Neural cell (in vitro differentiated cells): ENCODE data around the gene SLC19A1. TPM values are rescaled to one million over a fixed set of nuclear protein-coding genes. Genes with fewer than 3 reads are reported as not detected.

Experiments
- H2AFZ ChIP-seq: fragments of 200-600, 300-800 bp; sonication (generic), shearing (Covaris generic); 2 replicates; pipeline ENCODE4 v1.6.0; 2014; ENCODE audit warnings: low read depth, mild to moderate bottlenecking, antibody characterized with exemption, low read length, moderate library complexity
- H3F3A ChIP-seq: fragments of 200-600 bp; shearing (Covaris generic); 2 replicates; pipeline ENCODE4 v1.6.1; 2016; ENCODE audit warnings: mild to moderate bottlenecking, moderate library complexity, mixed read lengths, antibody characterized with exemption, low read length; ENCODE audit not compliant: insufficient read depth, poor library complexity, severe bottlenecking
- H3K27ac ChIP-seq: fragments of 200-600, 300-800 bp; sonication (generic), shearing (Covaris generic); 2 replicates; pipeline ENCODE4 v1.5.1; 2014; ENCODE audit warnings: mild to moderate bottlenecking, low read length, moderate library complexity
- H3K27me3 ChIP-seq: fragments of 300-800, 200-600 bp; sonication (generic), shearing (Covaris generic); 2 replicates; pipeline ENCODE4 v1.6.0; 2014; ENCODE audit warnings: mild to moderate bottlenecking, low read depth, low read length, moderate library complexity; ENCODE audit not compliant: insufficient read depth
- H3K36me3 ChIP-seq: fragments of 300-800, 200-600 bp; sonication (generic), shearing (Covaris generic); 2 replicates; pipeline ENCODE4 v1.5.1; 2014; ENCODE audit warnings: mild to moderate bottlenecking, antibody characterized with exemption, low read length, moderate library complexity; ENCODE audit not compliant: insufficient read depth
- H3K4me2 ChIP-seq: fragments of 300-800, 200-600 bp; sonication (generic), shearing (Covaris generic); 2 replicates; pipeline ENCODE4 v1.6.0; 2014; ENCODE audit warnings: mild to moderate bottlenecking, low read length
- H3K4me3 ChIP-seq: fragments of 300-800, 200-600 bp; sonication (generic), shearing (Covaris generic); 2 replicates; pipeline ENCODE4 v1.5.1; 2014; ENCODE audit warnings: mild to moderate bottlenecking, low read length, moderate library complexity
- H3K79me2 ChIP-seq: fragments of 200-600 bp; shearing (Covaris generic); replicated peaks from 2 replicates; pipeline ENCODE4 v1.6.0; 2014; ENCODE audit warnings: mild to moderate bottlenecking, low read length, moderate library complexity; ENCODE audit not compliant: insufficient read depth
- H3K9ac ChIP-seq: fragments of 300-800, 200-600 bp; sonication (generic), shearing (Covaris generic); 2 replicates; pipeline ENCODE4 v1.6.1; 2016; ENCODE audit warnings: mild to moderate bottlenecking, low read length, mixed read lengths
- H3K9me2 ChIP-seq: fragments of 200-600 bp; shearing (Covaris generic); 2 replicates; pipeline ENCODE4 v1.6.1; 2016; ENCODE audit warnings: mild to moderate bottlenecking, low read length, mixed read lengths; ENCODE audit not compliant: insufficient read depth
- H3K9me3 ChIP-seq: fragments of 200-600, 300-800 bp; sonication (generic), shearing (Covaris generic); 2 replicates; pipeline ENCODE4 v1.6.1; 2016; ENCODE audit warnings: mild to moderate bottlenecking, mixed run types, low read length, moderate library complexity, mixed read lengths
- H4K20me1 ChIP-seq: fragments of 200-600 bp; shearing (Covaris generic); 2 replicates; pipeline ENCODE4 v1.6.1; 2016; ENCODE audit warnings: mild to moderate bottlenecking, mixed run types; ENCODE audit not compliant: insufficient read depth
- CTCF ChIP-seq: fragments of 450-650 bp; IDR thresholded peaks from 2 replicates; pipeline ENCODE4 v1.5.1; 2014; ENCODE audit warnings: antibody characterized with exemption, mild to moderate bottlenecking, moderate library complexity; ENCODE audit not compliant: poor library complexity, severe bottlenecking
- EP300 ChIP-seq: fragments of 450-650 bp; conservative IDR thresholded peaks from 2 replicates; pipeline ENCODE4 v1.6.1; 2014; ENCODE audit warnings: antibody characterized with exemption, mild to moderate bottlenecking, moderate library complexity; ENCODE audit not compliant: poor library complexity, severe bottlenecking
- EZH2 ChIP-seq: fragments of 200-600, 300-800 bp; shearing (Covaris generic), sonication (generic); IDR thresholded peaks from 2 replicates; pipeline ENCODE4 v1.6.1; 2014; ENCODE audit warnings: antibody characterized with exemption, low read length, borderline replicate concordance, mild to moderate bottlenecking; ENCODE audit not compliant: insufficient read depth, poor library complexity, severe bottlenecking
- MXI1 ChIP-seq: fragments of 450-650 bp; conservative IDR thresholded peaks from 2 replicates; pipeline ENCODE4 v1.6.1; 2014; ENCODE audit warnings: antibody characterized with exemption, mild to moderate bottlenecking; ENCODE audit not compliant: poor library complexity, severe bottlenecking
- POLR2AphosphoS5 ChIP-seq: IDR thresholded peaks from 2 replicates; pipeline ENCODE4 v1.6.1; 2012
- RAD21 ChIP-seq: fragments of 450-650 bp; conservative IDR thresholded peaks from 2 replicates; pipeline ENCODE4 v1.6.1; 2014; ENCODE audit warnings: antibody characterized with exemption, mild to moderate bottlenecking, moderate library complexity
- SMC3 ChIP-seq: fragments of 450-650 bp; conservative IDR thresholded peaks from 2 replicates; pipeline ENCODE4 v1.6.1; 2014; ENCODE audit warnings: antibody characterized with exemption, mild to moderate bottlenecking, moderate library complexity; ENCODE audit not compliant: poor library complexity
- TAF1 ChIP-seq: IDR thresholded peaks from 2 replicates; pipeline ENCODE4 v1.6.1; 2012; ENCODE audit warnings: low read depth
- polyA plus RNA-seq: library from polyadenylated mRNA; depleted of rRNA; stranded (reverse); fragments of >200 nt; gene quantifications from 2 replicates; pipeline ENCODE4 v1.2.3, GENCODE V29; 2014
- TF ChIP-seq, protein P1 (sequence below): IDR thresholded peaks from 2 replicates; pipeline ENCODE4 v1.6.1; 2012; ENCODE audit warnings: borderline replicate concordance

Gene SLC19A1
- polyA plus RNA-seq, 1 donor from 2014 or later: 2.9 TPM

GRCh38 chr21:45589686-45590245 is 47.5 kb upstream of the SLC19A1 start:
- H3K4me3 ChIP-seq: no peak overlapping the region
- no peak overlapping the region for H2AFZ ChIP-seq
- H3K9ac ChIP-seq: no peak overlapping the region
- H3K9me2 ChIP-seq: no peaks in the 10 kb centered on the region
- no peaks in the 10 kb centered on the region for H3K9me3 ChIP-seq
- no peaks in the 10 kb centered on the region for H3F3A ChIP-seq
- H3K79me2 ChIP-seq: no peaks in the 10 kb centered on the region
- H3K27me3 ChIP-seq: peaks cover 20% of the 10 kb centered on the region
- TF ChIP-seq CTCF (no peak), EP300 (no peak), RAD21 (no peak), EZH2 (no peak), MXI1 (no peak), SMC3 (no peak), POLR2AphosphoS5 (no peak)
- no peaks in the 10 kb centered on the region for H4K20me1 ChIP-seq
- no peaks in the 10 kb centered on the region for H3K36me3 ChIP-seq
- H3K27ac ChIP-seq: no peak overlapping the region
- no peak overlapping the region for H3K4me2 ChIP-seq

DNA sequence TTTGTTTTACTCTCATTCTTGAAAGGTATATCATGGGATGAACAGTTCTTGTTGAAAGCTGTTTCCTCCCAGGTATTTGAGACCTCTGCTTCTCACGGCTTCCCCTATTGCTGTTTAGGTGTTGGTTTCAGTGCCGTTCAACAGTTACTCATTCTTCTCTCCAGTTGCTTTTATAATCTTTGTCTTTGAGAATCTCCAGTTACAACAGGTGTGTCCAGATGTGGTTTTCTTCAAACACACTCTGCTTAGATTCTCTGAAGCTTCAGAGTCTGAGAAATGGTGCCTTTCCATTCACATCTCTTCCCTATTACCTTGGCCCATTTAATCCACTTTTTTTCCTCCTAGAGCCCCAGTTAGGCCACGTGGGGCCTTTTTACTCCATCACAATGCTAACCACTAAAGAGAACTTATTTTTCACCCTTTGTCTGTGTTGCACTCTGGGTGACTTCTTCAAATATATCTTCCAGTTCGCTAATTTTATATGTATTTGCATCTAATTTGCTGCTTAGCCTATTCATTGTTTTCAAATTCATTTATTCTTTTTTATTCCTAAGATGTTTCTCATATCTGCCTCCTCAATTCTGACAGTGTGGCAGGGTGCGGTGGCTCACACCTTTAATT is 46.7 kb upstream of the SLC19A1 start:
- Histone ChIP-seq H4K20me1 (no peaks in the 10 kb centered on the region), H3K36me3 (no peaks in the 10 kb centered on the region), H3K9me3 (no peaks in the 10 kb centered on the region), H3K9me2 (no peaks in the 10 kb centered on the region), H3K27me3 (peaks cover 20% of the 10 kb centered on the region), H3K4me2 (no peak overlapping the region), H3K9ac (no peak overlapping the region), H3K27ac (no peak overlapping the region), H2AFZ (no peak overlapping the region), H3K4me3 (no peak overlapping the region), H3K79me2 (no peaks in the 10 kb centered on the region), H3F3A (no peaks in the 10 kb centered on the region)
- TF ChIP-seq TAF1: no peak
- TF ChIP-seq MXI1: no peak
- no peak for TF ChIP-seq EZH2
- no peak for TF ChIP-seq EP300
- TF ChIP-seq, protein P1, sequence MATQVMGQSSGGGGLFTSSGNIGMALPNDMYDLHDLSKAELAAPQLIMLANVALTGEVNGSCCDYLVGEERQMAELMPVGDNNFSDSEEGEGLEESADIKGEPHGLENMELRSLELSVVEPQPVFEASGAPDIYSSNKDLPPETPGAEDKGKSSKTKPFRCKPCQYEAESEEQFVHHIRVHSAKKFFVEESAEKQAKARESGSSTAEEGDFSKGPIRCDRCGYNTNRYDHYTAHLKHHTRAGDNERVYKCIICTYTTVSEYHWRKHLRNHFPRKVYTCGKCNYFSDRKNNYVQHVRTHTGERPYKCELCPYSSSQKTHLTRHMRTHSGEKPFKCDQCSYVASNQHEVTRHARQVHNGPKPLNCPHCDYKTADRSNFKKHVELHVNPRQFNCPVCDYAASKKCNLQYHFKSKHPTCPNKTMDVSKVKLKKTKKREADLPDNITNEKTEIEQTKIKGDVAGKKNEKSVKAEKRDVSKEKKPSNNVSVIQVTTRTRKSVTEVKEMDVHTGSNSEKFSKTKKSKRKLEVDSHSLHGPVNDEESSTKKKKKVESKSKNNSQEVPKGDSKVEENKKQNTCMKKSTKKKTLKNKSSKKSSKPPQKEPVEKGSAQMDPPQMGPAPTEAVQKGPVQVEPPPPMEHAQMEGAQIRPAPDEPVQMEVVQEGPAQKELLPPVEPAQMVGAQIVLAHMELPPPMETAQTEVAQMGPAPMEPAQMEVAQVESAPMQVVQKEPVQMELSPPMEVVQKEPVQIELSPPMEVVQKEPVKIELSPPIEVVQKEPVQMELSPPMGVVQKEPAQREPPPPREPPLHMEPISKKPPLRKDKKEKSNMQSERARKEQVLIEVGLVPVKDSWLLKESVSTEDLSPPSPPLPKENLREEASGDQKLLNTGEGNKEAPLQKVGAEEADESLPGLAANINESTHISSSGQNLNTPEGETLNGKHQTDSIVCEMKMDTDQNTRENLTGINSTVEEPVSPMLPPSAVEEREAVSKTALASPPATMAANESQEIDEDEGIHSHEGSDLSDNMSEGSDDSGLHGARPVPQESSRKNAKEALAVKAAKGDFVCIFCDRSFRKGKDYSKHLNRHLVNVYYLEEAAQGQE: no peak
- no peak for TF ChIP-seq POLR2AphosphoS5
- TF ChIP-seq RAD21: no peak
- no peak for TF ChIP-seq CTCF
- TF ChIP-seq SMC3: no peak
